SW 1271 (cell line): ENCODE measurements around the gene TRAT1.
"Not testable (repeated sequence)": the region's sequence is repeated elsewhere in the genome, so short reads cannot be mapped to it uniquely, and the experiment has no call there.

Experiments
- DNase-seq, 2 experiments: peaks; one replicate each; lab custom pipeline; 2025; lab: John Stamatoyannopoulos, UW

Gene TRAT1

DNA sequence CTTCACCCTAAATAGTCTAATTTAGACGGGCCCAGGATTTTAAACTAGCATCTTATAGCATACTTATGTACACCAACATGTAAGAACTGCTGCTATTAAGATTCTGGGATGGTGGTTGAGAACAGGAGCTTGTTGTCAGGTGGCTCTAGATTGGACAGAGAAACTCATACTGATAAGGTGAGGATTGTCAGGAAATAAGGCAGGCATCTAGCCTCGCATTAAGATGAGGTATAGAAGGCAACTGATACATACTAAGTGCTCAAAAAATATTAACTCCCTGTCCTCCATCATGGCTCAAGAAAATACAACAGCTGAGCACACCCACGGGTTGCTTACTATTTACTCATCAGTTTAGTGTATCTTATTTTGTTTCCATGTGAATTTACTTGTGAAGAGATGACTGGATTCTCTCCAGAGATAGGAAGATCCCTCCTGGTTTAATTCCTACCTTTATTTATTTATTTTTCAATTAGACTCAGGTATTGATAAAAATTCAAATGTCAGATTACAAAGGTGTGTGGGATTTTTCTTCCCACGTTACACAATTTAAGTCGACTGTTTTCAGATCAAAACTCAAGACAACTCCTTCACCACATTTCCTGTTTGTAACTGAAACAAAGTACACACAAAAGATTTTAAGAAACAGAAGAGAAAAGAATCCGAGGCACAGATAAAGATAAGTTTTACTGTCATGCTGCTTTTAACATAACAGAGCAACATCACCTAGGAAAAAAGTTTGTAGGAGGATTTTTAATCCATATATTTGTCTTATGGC is at the start of gene TRAT1:
TRAT1 (plus strand) TSS at position 664 of the 775 bp plus-strand sequence. CDS start 142 bp downstream, outside the sequence.
- no peak for DNase-seq

GRCh38 chr3:108775649-108776048 is 46.9 kb upstream of the TRAT1 start:
- no peak for DNase-seq

DNA sequence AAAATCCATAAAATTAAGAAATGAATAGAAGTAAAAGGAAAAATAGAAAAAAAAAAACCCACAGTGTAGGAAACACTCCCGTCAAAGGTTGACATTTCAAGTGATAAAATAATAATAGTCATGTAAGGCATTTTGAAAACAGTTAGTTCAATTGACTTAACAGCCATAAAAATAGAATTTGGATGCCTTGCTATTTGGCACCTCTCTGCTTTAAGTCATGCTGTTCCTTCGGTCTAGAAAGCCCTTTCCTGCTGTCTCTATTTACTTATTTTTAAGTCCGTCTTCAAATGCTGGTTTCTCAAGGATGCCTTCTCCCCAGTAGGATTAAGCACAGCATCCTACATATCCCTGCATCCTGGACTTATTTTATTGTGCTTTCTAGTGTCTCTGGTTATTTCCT is 43.1 kb upstream of the TRAT1 start:
- no peak for DNase-seq

DNA sequence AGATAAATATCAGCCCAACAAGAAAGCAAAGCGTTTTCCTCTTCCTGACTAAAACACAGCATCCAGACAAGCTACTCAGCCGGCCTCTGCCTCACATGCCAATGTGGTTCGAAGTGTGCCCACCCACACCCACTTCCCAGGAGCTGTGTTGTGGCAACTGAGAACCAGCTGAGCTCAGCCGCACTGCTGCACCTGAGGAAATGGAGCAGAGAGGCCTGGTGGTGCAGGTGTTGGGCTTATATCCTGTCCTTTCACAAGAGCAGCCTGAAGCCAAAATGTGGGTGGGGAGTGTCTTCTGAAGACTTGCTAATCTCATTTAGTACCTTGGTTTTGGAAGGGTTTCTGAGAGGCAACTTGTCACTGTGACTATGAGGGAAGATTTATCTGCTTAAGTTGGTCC is 42.4 kb upstream of the TRAT1 start:
- no peak for DNase-seq

GRCh38 chr3:108791473-108791872 is 31.1 kb upstream of the TRAT1 start:
- no peak for DNase-seq

- no peak for DNase-seq
Observed at GRCh38 chr3:108804437-108804836, 18.1 kb upstream of the TRAT1 start.

GRCh38 chr3:108804966-108805365 is 17.6 kb upstream of the TRAT1 start:
- no peak for DNase-seq

- DNase-seq: no peak
Observed at GRCh38 chr3:108806316-108806715, 16.3 kb upstream of the TRAT1 start.

DNA sequence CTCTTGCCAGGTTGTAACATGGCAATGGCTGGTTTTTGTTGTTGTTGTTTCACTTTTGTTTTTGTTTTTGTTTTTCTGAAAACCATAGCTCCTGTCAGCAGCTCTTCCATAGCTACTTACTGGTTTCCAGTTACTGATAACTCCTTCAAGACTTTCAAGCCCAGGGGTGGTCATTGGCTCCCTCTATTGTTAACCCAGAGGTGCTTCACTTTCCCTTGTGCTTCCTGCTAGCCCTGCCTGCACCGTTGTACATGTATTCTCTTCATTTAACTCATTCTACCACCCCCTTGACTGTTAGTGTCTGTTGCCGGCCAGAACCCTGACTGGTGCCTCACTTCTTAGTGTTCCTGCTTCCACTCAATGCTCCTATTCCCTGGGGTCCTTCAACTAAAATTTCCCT is 4.2 kb upstream of the TRAT1 start:
- peak in 1 of 2 experiments; percentile 28 for DNase-seq

DNA sequence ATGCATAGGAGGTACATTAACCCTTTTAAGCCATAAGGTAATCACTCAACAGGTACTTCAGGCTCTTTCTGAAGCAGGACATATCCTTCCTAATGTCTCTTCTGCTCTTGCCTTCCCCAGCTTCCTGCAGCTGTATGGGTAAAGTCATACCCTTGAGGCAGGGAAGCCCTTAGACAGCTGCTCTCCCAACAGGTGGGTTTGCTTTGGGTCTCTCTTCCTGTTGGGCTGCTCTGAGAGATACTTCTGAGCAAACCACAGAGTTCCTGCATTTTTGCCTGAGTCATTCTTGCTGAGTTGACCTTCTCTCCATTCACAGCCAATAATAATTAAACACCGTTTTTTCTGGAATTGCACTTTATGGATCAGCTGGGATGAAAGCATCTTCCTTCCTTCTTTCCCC is 2.0 kb upstream of the TRAT1 start:
- no peak for DNase-seq

DNA sequence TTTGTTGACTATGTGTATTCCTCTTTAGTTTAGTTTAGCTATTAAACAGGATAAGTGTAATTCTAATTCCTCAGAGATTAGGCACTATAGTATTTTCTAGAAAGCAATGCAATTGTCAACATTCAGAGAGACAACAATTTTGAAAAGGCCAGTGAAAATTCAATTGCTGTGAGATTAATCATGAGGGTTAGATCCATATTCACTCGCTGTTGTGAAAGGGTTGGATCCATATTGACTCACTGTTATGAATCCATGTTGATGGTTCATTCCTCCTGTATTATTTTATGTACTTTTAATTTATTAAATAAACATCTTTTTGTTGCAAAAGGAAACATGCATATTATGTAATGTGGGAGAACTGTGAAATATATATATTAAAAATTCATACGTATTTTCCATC is 641 bp downstream of the TRAT1 start:
- no peak for DNase-seq

- not testable (repeated sequence) for DNase-seq
Observed at GRCh38 chr3:108823803-108824202, 1.2 kb downstream of the TRAT1 start.

- DNase-seq: no peak
Observed at GRCh38 chr3:108826309-108827187, 4.0 kb downstream of the TRAT1 start.

DNA sequence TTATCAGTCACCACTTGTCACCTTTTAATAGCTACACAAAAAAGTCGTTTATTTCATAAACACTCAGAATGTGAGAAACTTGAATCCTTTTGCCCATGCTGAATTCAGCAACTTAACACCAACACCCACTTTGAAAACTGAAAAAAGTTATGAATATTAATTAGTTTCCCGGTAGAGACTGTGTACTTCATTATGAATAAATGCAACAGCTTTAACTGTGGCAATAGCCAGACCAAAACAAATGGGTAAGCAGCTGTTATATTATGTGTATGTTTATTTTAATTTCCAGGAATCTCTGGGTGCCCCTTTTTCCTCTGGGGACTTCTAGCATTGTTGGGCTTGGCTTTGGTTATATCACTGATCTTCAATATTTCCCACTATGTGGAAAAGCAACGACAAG is 7.8 kb downstream of the TRAT1 start:
- no peak for DNase-seq

DNA sequence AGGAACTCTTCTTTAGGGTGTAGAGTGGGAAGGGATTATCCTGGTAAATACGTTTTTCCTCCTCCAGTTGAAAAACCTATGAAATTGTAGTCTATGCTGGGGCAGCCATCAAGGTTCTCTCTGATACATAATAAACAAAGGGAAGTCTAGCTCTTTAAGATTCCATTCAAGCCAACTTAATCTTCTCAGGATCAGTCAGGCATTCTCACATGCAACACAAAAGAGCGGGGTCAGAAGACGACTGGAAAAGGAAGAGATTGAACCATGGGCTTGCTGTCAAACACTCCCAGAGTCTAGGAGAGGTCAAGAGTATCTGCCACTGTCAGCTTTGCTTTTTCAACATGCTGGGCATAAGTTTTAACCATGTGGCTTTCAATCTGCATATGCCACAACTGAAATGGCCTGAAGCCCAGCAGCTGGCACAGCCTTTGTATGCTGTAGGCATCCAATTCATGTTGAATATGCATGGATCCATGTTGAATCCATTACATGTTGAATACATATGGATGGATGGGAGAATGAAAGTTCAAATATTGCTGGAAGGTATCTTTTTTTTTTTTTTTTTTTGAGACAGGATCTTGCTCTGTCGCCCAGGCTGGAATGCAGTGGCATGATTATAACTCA is 8.5 kb downstream of the TRAT1 start:
- DNase-seq: no peak

GRCh38 chr3:108833611-108834010 is 11.0 kb downstream of the TRAT1 start:
- DNase-seq: no peak

- no peak for DNase-seq
Observed at GRCh38 chr3:108834551-108834950, 12.0 kb downstream of the TRAT1 start.

DNA sequence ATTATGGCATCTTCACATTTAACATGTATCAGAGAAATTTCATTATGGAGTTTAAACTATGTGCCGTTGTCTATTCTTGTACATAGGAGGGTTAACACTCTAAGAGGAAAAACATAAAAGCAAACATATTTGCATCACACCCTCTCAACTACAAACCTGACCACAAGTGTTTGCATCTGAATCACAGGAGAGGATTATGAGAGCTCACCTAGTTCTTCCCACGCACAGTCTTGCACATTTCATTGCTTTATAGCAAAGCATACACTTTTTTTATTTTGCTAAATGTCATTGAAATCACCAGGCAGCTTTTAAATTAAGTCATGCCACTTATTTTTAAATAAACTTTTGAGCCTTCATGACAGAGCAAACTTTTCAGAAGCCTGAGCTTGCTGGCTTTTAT is 12.5 kb downstream of the TRAT1 start:
- no peak for DNase-seq

- DNase-seq: no peak
Observed at GRCh38 chr3:108838436-108838835, 15.8 kb downstream of the TRAT1 start.

GRCh38 chr3:108845709-108846293 is 23.2 kb downstream of the TRAT1 start:
- DNase-seq: no peak

GRCh38 chr3:108847187-108847586 is 24.6 kb downstream of the TRAT1 start:
- DNase-seq: no peak

GRCh38 chr3:108849075-108849474 is 26.5 kb downstream of the TRAT1 start:
- DNase-seq: no peak
